SK-N-SH (cell line): ENCODE results near the gene FZD10.

Source experiments
- CTCF ChIP-seq: fragments of 200-600 bp; sonication (generic); IDR thresholded peaks from 2 replicates; pipeline ENCODE4 v1.6.1; 2017; ENCODE audit warnings: antibody characterized with exemption, mild to moderate bottlenecking, moderate library complexity
- EZH2phosphoT487 ChIP-seq: fragments of 200-600 bp; sonication (generic); IDR thresholded peaks from 2 replicates; pipeline ENCODE4 v1.6.1; 2017; ENCODE audit warnings: low read depth, mixed run types, mild to moderate bottlenecking, antibody characterized with exemption, moderate library complexity, borderline replicate concordance
- GABPA ChIP-seq: IDR thresholded peaks from 2 replicates; pipeline ENCODE4 v1.4.0; 2012; ENCODE audit warnings: low read depth, mild to moderate bottlenecking
- IRF3 ChIP-seq: fragments of 150-350 bp; IDR thresholded peaks from 2 replicates; pipeline ENCODE4 v1.6.1; 2016; ENCODE audit warnings: mild to moderate bottlenecking, low read depth, low read length
- JUND ChIP-seq: IDR thresholded peaks from 2 replicates; pipeline ENCODE4 v1.4.0; 2012
- MAX ChIP-seq: IDR thresholded peaks from 2 replicates; pipeline ENCODE4 v1.4.0; 2012; ENCODE audit warnings: low read depth
- POLR2AphosphoS5 ChIP-seq: IDR thresholded peaks from 2 replicates; pipeline ENCODE4 v1.6.1; 2012; ENCODE audit warnings: low read depth, low read length
- REST ChIP-seq: IDR thresholded peaks from 2 replicates; pipeline ENCODE4 v1.6.1; 2012; ENCODE audit warnings: mild to moderate bottlenecking, low read depth, low read length, moderate library complexity
- TAF1 ChIP-seq: IDR thresholded peaks from 2 replicates; pipeline ENCODE4 v1.6.1; 2012; ENCODE audit warnings: low read depth, mild to moderate bottlenecking, low read length, moderate library complexity, borderline replicate concordance
- USF1 ChIP-seq: IDR thresholded peaks from 2 replicates; pipeline ENCODE4 v1.4.0; 2012; ENCODE audit warnings: low read depth, borderline replicate concordance
- USF2 ChIP-seq: fragments of 150-350 bp; IDR thresholded peaks from 2 replicates; pipeline ENCODE4 v1.6.1; 2017; ENCODE audit warnings: antibody characterized with exemption, low read length, low read depth, borderline replicate concordance
- YY1 ChIP-seq: IDR thresholded peaks from 2 replicates; pipeline ENCODE4 v1.4.0; 2012; ENCODE audit warnings: low read depth, mild to moderate bottlenecking

GRCh38 chr12:130130346-130130745 is 31.9 kb upstream of the FZD10 start:
- TF ChIP-seq JUND = no peak
- TF ChIP-seq POLR2AphosphoS5 = no peak
- no peak for TF ChIP-seq MAX
- no peak for TF ChIP-seq USF2
- TF ChIP-seq EZH2phosphoT487 = no peak
- TF ChIP-seq CTCF = no peak
- no peak for TF ChIP-seq YY1
- TF ChIP-seq USF1 = no peak
- TF ChIP-seq GABPA = no peak
- no peak for TF ChIP-seq IRF3
- no peak for TF ChIP-seq REST
- TF ChIP-seq TAF1 = no peak
